Inflammatory macrophage treated with lipopolysaccharide for 1 hour (primary cell): ENCODE measurements around the gene JAKMIP1.

ENCODE experiments used
- DNase-seq, 2 donors: peaks; one replicate each; pipeline ENCODE4 v3.0.0-alpha.2; 2020 to 2022

The JAKMIP1 gene

DNA sequence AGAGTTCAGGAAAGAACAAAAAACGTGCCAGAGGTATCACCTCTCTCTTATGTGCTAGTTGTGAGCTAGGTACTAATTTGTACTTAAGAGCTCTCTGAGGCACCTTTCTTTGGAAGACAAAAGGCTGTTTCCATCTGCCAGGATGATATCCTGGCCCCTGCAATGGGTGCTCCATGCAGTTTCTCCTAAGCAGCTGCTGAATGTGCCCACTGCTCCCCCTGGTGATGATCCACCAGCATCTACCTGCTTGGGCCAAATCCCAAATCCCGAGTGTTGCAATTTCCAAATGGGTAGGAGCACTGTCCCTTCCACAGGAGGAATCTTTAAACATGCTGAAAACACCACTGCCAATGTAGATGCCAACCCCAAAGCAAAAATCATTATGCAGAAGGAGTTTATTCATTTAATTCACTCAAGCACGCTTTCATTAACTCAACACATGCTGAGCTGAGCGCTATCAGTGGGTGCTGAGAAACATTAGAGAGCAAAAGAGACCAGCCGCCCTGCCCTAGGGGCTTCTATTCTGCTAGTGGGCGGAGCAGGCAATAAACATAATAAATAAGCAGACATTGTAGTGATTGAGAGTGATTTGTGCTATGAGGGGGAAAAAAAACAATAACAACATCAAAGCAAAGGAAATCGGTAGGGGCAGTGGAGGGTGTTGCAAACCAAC lies 112.5 kb downstream of the JAKMIP1 start:
- no peak for DNase-seq

DNA sequence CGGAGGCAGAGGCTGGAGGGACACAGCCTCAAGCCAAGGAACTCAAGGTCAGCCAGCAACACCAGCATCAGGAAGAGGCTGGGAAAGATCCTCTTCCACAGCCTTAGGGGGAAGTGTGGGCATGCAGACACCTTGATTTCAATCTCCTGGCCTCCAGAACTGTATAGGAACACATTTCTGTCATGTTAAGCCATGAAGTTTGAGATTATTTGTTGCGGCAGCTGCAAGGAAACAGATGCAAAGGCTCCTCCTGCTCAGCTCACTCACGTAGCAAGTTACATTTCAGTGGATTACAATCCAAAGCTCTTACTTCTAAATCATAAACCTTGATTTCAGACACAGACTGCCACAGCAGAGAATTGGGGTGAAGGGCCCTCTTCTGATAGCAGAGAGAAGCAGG lies 113.5 kb downstream of the JAKMIP1 start:
- no peak for DNase-seq

GRCh38 chr4:6085691-6086628 lies 114.4 kb downstream of the JAKMIP1 start:
- no peak for DNase-seq

GRCh38 chr4:6085028-6085690 lies 115.2 kb downstream of the JAKMIP1 start:
- DNase-seq = no peak

GRCh38 chr4:6079965-6080364 lies 120.4 kb downstream of the JAKMIP1 start:
- DNase-seq = no peak

DNA sequence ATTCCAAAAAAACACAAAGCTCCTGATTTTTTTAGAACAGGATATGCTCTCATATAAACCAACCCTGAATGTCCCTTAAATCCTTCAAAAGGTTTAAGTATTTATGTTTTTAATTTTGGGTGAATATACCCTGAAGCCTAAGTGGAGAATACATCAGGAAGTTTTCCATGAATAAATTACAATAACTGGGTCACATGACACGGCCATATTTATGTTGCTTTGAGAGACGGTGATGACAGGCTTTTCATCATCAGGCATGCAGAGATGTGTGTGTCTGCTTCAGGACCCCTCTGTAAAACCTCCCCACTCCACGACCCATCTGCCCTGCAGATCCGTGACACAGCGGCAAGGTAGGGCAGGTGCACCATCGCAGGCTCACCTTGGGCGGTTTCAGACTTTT lies 121.8 kb downstream of the JAKMIP1 start:
- DNase-seq = no peak

DNA sequence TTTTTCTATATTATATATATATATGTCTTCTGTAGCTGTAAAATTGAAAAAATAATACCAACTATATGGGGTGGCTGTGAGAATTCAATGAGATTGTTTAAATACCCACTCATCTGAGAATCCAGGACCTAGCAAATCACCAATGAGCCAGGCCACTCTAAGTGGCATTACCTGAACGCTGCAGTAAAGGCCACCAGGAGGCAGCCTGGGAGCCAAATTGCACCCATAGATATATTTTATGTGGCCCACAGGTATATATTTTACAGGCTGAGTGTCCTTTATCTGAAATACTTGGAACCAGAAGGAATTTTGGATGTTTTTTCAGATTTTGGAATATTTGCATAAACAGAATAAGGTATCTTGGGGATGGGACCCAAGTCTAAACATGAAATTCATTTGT lies 124.0 kb downstream of the JAKMIP1 start:
- DNase-seq = no peak

DNA sequence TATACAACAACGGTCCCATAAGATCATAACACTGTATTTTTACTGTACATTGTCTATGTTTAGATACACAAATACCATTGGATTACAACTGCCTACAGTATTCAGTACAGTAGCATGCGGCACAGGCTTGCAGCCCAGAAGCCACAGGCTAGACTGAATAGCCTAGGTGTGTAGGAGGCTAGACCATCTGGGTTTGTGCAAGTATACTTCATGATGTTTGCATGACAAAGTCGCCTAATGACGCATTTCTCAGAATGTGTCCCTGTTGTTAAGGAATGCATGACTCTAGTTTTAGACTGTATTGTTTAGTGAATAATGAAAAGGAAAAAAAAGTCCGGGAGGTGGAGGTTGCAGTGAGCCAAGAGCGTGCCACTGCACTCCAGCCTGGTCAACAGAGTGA lies 125.6 kb downstream of the JAKMIP1 start:
- no peak for DNase-seq

DNA sequence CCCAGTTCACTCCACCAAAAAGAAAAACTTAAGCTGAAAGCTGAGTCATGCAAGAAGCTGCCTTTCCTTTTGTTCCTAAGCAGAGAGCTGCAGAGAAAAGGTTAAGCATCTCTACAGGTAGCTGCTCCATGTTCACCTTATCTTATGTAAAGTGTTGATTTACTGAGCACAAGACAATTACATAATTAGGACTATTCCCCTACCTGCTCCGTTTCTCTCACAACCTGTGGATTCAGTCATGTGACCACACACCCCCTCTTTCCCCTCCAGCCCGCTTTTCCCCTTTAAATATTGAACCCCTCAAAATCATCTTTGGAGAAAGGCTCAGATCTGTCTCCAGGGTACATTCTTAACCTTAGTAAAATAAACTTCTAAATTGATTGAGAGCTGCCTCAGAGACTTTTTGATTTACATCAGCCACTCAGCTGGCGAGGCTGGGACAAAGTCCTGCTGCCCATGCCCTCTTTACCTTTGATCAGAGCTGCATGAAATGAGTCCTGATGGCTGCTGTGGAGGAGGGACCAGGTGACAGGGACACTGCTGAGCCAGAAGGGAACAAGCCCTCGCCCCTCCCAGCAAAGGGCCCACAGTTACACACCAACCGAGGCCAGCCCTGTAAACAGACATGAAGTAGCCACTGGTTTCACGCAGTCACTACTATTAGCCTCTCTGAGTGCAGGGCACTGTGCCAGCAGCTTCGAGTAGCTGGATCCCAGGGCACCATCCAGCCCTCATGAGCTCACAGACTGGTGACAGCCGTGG lies 128.2 kb downstream of the JAKMIP1 start:
- DNase-seq = no peak

- no peak for DNase-seq
These were observed 129.0 kb downstream of the JAKMIP1 start for GRCh38 chr4:6071191-6071958.

- DNase-seq = no peak
These were observed 130.3 kb downstream of the JAKMIP1 start for GRCh38 chr4:6069845-6070709.

GRCh38 chr4:6068986-6069385 lies 131.4 kb downstream of the JAKMIP1 start:
- no peak for DNase-seq

GRCh38 chr4:6065934-6066590 lies 134.3 kb downstream of the JAKMIP1 start:
- DNase-seq = no peak

DNA sequence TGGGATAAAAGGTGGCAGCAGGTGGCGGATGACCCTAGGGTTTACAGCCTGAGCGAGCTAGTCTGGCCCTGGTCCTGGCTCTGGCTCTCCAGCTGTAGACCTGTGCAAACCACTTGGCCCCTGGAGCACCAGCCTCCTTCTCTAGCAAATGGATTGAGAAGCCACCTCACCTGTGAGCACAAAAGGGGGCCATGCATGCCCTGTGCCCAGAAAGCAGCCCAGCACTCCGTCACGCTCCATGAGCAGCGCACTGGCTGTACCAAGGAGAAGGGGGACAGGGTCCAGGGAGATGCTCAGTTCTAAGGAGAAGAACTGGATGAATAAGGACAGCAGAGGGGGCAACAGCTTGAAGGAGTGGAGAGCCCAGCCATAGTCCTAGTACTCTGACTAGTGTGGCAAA lies 135.2 kb downstream of the JAKMIP1 start:
- no peak for DNase-seq

DNA sequence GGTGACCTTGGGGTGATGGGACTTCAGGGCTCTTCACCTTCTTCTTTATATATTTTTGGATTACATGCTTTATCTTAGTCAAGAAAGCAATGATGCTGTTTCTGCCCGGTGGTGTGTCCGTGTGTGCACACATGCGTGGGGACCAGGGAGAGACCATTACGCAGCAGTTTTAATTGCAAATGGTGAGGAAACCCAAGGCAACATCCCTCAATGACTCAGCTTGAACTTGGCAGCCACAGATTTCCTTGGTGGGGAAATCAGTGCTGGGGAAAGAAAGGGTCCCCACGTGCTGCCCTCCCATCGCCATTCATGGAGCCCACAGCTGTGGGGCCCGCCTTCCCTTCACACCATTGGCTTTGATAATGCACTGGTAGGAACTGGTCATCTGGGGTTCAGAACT lies 136.0 kb downstream of the JAKMIP1 start:
- DNase-seq = no peak

- no peak for DNase-seq
These were observed 136.7 kb downstream of the JAKMIP1 start for GRCh38 chr4:6063684-6064083.

GRCh38 chr4:6062133-6062532 lies 138.2 kb downstream of the JAKMIP1 start:
- no peak for DNase-seq

GRCh38 chr4:6059375-6059805 lies 141.0 kb downstream of the JAKMIP1 start:
- DNase-seq = no peak

DNA sequence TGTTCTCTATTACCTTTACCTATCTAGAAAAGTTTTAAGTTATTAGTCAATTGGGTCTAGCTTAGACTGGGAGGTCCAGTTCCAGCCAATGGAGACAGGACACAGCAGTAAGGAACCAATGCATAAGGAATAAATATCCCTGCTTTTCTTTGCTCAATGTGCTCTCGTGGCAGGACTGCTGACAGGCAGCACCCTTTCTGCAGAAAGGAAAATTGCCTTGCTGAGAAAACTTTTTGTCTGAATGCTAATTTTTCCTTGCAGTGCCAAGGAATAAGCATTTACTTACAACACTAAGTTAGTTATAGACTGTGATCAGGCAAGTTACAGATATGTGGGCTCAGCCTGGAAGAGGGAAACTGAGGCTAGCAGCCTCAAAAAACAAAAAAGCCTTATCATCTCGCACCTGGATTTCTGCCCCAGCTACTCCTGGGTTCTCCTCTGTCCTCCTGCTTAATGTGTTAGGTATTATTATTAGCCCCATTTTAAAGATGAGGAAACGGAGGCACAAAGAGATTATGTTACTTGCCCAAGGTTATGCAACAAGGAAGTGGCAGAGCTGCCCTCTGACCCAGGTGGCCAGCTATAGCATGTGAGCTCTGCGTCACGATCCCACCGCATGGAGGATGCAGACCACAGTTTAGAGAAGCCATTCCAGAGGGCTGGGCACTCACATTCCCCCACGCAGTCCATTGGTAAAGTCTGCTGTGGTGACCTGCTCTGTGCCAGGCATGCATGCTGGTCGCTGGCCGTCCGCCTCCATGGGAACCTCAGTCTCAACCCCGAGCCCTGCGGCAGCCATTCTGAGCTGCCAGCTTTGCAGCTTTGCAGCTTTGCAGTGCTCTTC lies 141.6 kb downstream of the JAKMIP1 start:
- DNase-seq = no peak
